ENCODE measurements around the gene TREML1.

DNA sequence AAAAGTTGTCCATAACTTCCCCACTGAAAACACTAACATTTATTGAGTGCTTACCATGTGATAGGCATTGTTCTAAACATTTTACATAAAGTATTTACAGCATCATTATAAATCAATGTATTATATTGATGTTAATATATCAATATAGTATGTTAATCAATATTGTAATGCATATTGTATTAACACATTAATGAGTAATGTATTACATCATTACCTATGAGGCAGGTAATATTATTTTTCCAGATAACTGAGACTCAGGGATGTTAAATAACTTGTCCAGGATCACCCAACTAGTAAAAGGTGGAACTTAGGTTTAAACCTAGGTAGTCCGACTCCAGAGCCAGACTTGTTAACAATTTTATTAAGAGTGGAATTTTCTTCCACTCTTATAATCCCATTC is 20.9 kb upstream of the TREML1 start:
- TF ChIP-seq PPARD (CRISPR knock-in tag; IDR thresholded peaks at IDR 0.05) (no peak), POLR2AphosphoS5 (IDR thresholded peaks at IDR 0.05; ENCODE audit: control insufficient read depth, insufficient read depth, low read depth, low read length) (no peak), NCOA1 (IDR thresholded peaks at IDR 0.05; ENCODE audit: low read depth) (no peak), MAFF (IDR thresholded peaks at IDR 0.05; ENCODE audit: low read length) (no peak), E2F8 (IDR thresholded peaks at IDR 0.05; ENCODE audit: low read depth, partially characterized antibody) (no peak)
- TF ChIP-seq, protein P1, sequence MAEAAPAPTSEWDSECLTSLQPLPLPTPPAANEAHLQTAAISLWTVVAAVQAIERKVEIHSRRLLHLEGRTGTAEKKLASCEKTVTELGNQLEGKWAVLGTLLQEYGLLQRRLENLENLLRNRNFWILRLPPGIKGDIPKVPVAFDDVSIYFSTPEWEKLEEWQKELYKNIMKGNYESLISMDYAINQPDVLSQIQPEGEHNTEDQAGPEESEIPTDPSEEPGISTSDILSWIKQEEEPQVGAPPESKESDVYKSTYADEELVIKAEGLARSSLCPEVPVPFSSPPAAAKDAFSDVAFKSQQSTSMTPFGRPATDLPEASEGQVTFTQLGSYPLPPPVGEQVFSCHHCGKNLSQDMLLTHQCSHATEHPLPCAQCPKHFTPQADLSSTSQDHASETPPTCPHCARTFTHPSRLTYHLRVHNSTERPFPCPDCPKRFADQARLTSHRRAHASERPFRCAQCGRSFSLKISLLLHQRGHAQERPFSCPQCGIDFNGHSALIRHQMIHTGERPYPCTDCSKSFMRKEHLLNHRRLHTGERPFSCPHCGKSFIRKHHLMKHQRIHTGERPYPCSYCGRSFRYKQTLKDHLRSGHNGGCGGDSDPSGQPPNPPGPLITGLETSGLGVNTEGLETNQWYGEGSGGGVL (CRISPR knock-in tag; IDR thresholded peaks at IDR 0.05) = no peak
- TF ChIP-seq, protein P2, sequence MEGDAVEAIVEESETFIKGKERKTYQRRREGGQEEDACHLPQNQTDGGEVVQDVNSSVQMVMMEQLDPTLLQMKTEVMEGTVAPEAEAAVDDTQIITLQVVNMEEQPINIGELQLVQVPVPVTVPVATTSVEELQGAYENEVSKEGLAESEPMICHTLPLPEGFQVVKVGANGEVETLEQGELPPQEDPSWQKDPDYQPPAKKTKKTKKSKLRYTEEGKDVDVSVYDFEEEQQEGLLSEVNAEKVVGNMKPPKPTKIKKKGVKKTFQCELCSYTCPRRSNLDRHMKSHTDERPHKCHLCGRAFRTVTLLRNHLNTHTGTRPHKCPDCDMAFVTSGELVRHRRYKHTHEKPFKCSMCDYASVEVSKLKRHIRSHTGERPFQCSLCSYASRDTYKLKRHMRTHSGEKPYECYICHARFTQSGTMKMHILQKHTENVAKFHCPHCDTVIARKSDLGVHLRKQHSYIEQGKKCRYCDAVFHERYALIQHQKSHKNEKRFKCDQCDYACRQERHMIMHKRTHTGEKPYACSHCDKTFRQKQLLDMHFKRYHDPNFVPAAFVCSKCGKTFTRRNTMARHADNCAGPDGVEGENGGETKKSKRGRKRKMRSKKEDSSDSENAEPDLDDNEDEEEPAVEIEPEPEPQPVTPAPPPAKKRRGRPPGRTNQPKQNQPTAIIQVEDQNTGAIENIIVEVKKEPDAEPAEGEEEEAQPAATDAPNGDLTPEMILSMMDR (IDR thresholded peaks at IDR 0.05 in 2 of 3, conservative IDR thresholded peaks at IDR 0.05 in 1 of 3; ENCODE audit: insufficient read depth in 2 of 3, low read depth in 1 of 3, low read length in 3 of 3) = no peak

Data from K562 (cell line).